IPS-18c (cell line): ENCODE results near the gene LZTS3.
"Not testable (repeated sequence)": the region's sequence is repeated elsewhere in the genome, so short reads cannot be mapped to it uniquely, and the experiment has no call there.

Source experiments
- H3K4me3 ChIP-seq: 2 replicates; pipeline ENCODE4 v1.7.0; 2013; ENCODE audit warnings: low read depth, mild to moderate bottlenecking, low read length, moderate library complexity; ENCODE audit not compliant: insufficient read depth
- H3K9me3 ChIP-seq: one replicate; pipeline ENCODE4 v1.6.1; 2013; ENCODE audit warnings: mild to moderate bottlenecking, low read length, moderate library complexity; ENCODE audit not compliant: control insufficient read depth, insufficient read depth

Gene LZTS3

GRCh38 chr20:3125776-3126526, 47.4 kb downstream of the LZTS3 start:
- H3K9me3 ChIP-seq: peaks cover 18% of the 10 kb centered on the region
- not testable (repeated sequence) for H3K4me3 ChIP-seq

- peaks cover 18% of the 10 kb centered on the region for H3K9me3 ChIP-seq
- not testable (repeated sequence) for H3K4me3 ChIP-seq
Measured at GRCh38 chr20:3124773-3125560, 48.4 kb downstream of the LZTS3 start.

- H3K9me3 ChIP-seq: peaks cover 18% of the 10 kb centered on the region
- not testable (repeated sequence) for H3K4me3 ChIP-seq
Measured at GRCh38 chr20:3124163-3124562, 49.2 kb downstream of the LZTS3 start.

GRCh38 chr20:3123542-3123941, 49.8 kb downstream of the LZTS3 start:
- Histone ChIP-seq H3K4me3 (no peak overlapping the region), H3K9me3 (peaks cover 20% of the 10 kb centered on the region)

GRCh38 chr20:3121955-3122610, 51.3 kb downstream of the LZTS3 start:
- no peak overlapping the region for H3K4me3 ChIP-seq

GRCh38 chr20:3121271-3121911, 52.0 kb downstream of the LZTS3 start:
- peaks cover 18% of the 10 kb centered on the region for H3K9me3 ChIP-seq
- no peak overlapping the region for H3K4me3 ChIP-seq

More at GRCh38 chr20:3121955-3122610, 51.3 kb downstream of the LZTS3 start:
- H3K9me3 ChIP-seq: peaks cover 20% of the 10 kb centered on the region

GRCh38 chr20:3119044-3119443, 54.3 kb downstream of the LZTS3 start:
- Histone ChIP-seq H3K4me3 (no peak overlapping the region), H3K9me3 (peaks cover 8% of the 10 kb centered on the region)

GRCh38 chr20:3117839-3118379, 55.4 kb downstream of the LZTS3 start:
- not testable (repeated sequence) for H3K4me3 ChIP-seq, H3K9me3 ChIP-seq

GRCh38 chr20:3116341-3116740, 57.0 kb downstream of the LZTS3 start:
- Histone ChIP-seq H3K9me3 (peaks cover 2% of the 10 kb centered on the region), H3K4me3 (no peak overlapping the region)

- Histone ChIP-seq H3K4me3 (no peak overlapping the region), H3K9me3 (peaks cover 2% of the 10 kb centered on the region)
Measured at GRCh38 chr20:3115190-3116107, 57.9 kb downstream of the LZTS3 start.
